ENCODE results near the gene SLC35A1. TPM values are rescaled to one million over a fixed set of nuclear protein-coding genes. Genes with fewer than 3 reads are reported as not detected.

SLC35A1 gene
- polyA plus RNA-seq, 1 donor from 2014 or later: 76.1 TPM

DNA sequence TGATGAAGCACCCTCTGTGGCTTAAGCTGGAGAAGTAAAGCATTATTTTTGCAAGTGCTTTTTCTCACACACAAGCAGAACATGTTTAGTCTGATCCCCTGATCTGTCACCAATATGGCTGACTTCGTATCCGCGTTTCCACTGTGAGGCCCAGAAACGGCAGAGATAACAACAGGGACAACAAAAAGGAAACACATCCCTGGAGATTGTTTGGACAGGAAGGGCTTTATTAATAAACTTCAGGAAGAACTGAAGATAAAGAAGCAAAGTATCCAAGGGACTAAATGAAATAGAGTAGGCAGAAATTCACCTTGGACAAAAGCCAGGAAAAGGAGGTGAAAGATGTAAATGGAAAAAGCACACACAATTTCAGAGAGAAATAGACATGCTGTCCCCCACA is 67.8 kb downstream of the SLC35A1 start:
- no peak overlapping the region for H2AFZ ChIP-seq (ENCODE audit: low read depth, low read length)
- no peak overlapping the region for H3K9ac ChIP-seq (ENCODE audit: low read length)
- no peaks in the 10 kb centered on the region for H4K20me1 ChIP-seq (ENCODE audit: insufficient read depth)
- H3K36me3 ChIP-seq (ENCODE audit: insufficient read depth, low read length): peaks cover 10% of the 10 kb centered on the region
- H3K27me3 ChIP-seq (ENCODE audit: insufficient read depth, low read depth, low read length): no peaks in the 10 kb centered on the region
- H3F3A ChIP-seq (ENCODE audit: insufficient read depth, low read length, poor library complexity, severe bottlenecking): no peaks in the 10 kb centered on the region
- H3K27ac ChIP-seq (ENCODE audit: low read length): no peak overlapping the region
- no peaks in the 10 kb centered on the region for H3K9me2 ChIP-seq (ENCODE audit: insufficient read depth, low read length)
- no peak for TF ChIP-seq CTCF (IDR thresholded peaks at IDR 0.05; ENCODE audit: poor library complexity, severe bottlenecking)
- TF ChIP-seq EZH2 (IDR thresholded peaks at IDR 0.05; ENCODE audit: borderline replicate concordance, insufficient read depth, low read length, poor library complexity, severe bottlenecking): no peak
- TF ChIP-seq MXI1 (conservative IDR thresholded peaks at IDR 0.05; ENCODE audit: poor library complexity, severe bottlenecking): no peak
- TF ChIP-seq POLR2AphosphoS5 (IDR thresholded peaks at IDR 0.05): no peak
- no peak for TF ChIP-seq SMC3 (conservative IDR thresholded peaks at IDR 0.05; ENCODE audit: poor library complexity)
- no peak for TF ChIP-seq EP300 (conservative IDR thresholded peaks at IDR 0.05; ENCODE audit: poor library complexity, severe bottlenecking)
- no peak for TF ChIP-seq REST (IDR thresholded peaks at IDR 0.05; ENCODE audit: borderline replicate concordance)
- TF ChIP-seq TAF1 (IDR thresholded peaks at IDR 0.05; ENCODE audit: low read depth): no peak
- TF ChIP-seq RAD21 (conservative IDR thresholded peaks at IDR 0.05): no peak
- no peak overlapping the region for H3K4me2 ChIP-seq (ENCODE audit: low read length)
- no peak overlapping the region for H3K4me3 ChIP-seq (ENCODE audit: low read length)
- no peaks in the 10 kb centered on the region for H3K79me2 ChIP-seq (replicated peaks; ENCODE audit: insufficient read depth, low read length)
- no peaks in the 10 kb centered on the region for H3K9me3 ChIP-seq (ENCODE audit: low read length)

- H3K9ac ChIP-seq (ENCODE audit: low read length): no peak overlapping the region
- TF ChIP-seq REST (IDR thresholded peaks at IDR 0.05; ENCODE audit: borderline replicate concordance): no peak
- TF ChIP-seq TAF1 (IDR thresholded peaks at IDR 0.05; ENCODE audit: low read depth): no peak
- no peak for TF ChIP-seq RAD21 (conservative IDR thresholded peaks at IDR 0.05)
- no peak for TF ChIP-seq SMC3 (conservative IDR thresholded peaks at IDR 0.05; ENCODE audit: poor library complexity)
- no peak for TF ChIP-seq MXI1 (conservative IDR thresholded peaks at IDR 0.05; ENCODE audit: poor library complexity, severe bottlenecking)
- TF ChIP-seq EP300 (conservative IDR thresholded peaks at IDR 0.05; ENCODE audit: poor library complexity, severe bottlenecking): no peak
- TF ChIP-seq CTCF (IDR thresholded peaks at IDR 0.05; ENCODE audit: poor library complexity, severe bottlenecking): no peak
- TF ChIP-seq POLR2AphosphoS5 (IDR thresholded peaks at IDR 0.05): no peak
- TF ChIP-seq EZH2 (IDR thresholded peaks at IDR 0.05; ENCODE audit: borderline replicate concordance, insufficient read depth, low read length, poor library complexity, severe bottlenecking): no peak
- H3K9me2 ChIP-seq (ENCODE audit: insufficient read depth, low read length): no peaks in the 10 kb centered on the region
- H3K4me2 ChIP-seq (ENCODE audit: low read length): no peak overlapping the region
- no peak overlapping the region for H2AFZ ChIP-seq (ENCODE audit: low read depth, low read length)
- no peaks in the 10 kb centered on the region for H3K27me3 ChIP-seq (ENCODE audit: insufficient read depth, low read depth, low read length)
- H3K4me3 ChIP-seq (ENCODE audit: low read length): no peak overlapping the region
- H4K20me1 ChIP-seq (ENCODE audit: insufficient read depth): no peaks in the 10 kb centered on the region
- no peak overlapping the region for H3K27ac ChIP-seq (ENCODE audit: low read length)
- H3K36me3 ChIP-seq (ENCODE audit: insufficient read depth, low read length): peaks cover 10% of the 10 kb centered on the region
- H3F3A ChIP-seq (ENCODE audit: insufficient read depth, low read length, poor library complexity, severe bottlenecking): no peaks in the 10 kb centered on the region
- no peaks in the 10 kb centered on the region for H3K79me2 ChIP-seq (replicated peaks; ENCODE audit: insufficient read depth, low read length)
- H3K9me3 ChIP-seq (ENCODE audit: low read length): no peaks in the 10 kb centered on the region
These were observed 68.3 kb downstream of the SLC35A1 start for GRCh38 chr6:87541041-87541440.
